Nephron progenitor cell (in vitro differentiated cells): Measurements from ENCODE around the gene MEST.
"Not testable (repeated sequence)": the region's sequence is repeated elsewhere in the genome, so short reads cannot be mapped to it uniquely, and the experiment has no call there.

Experiments
- DNase-seq: peaks from one replicate; pipeline ENCODE4 v3.0.0; 2021
- H3K27ac Mint-ChIP-seq: 2 replicates; pipeline ENCODE4 v1.8.0; 2021; ENCODE audit warnings: mild to moderate bottlenecking, moderate library complexity, mixed read lengths
- H3K27me3 Mint-ChIP-seq: 2 replicates; pipeline ENCODE4 v1.8.0; 2021; ENCODE audit warnings: mild to moderate bottlenecking, low read depth, mixed read lengths; ENCODE audit not compliant: poor library complexity
- H3K36me3 Mint-ChIP-seq: 2 replicates; pipeline ENCODE4 v1.8.0; 2021; ENCODE audit warnings: low read depth, mixed read lengths
- H3K4me1 Mint-ChIP-seq: 2 replicates; pipeline ENCODE4 v1.8.0; 2021; ENCODE audit warnings: mixed read lengths
- H3K4me3 Mint-ChIP-seq: 2 replicates; pipeline ENCODE4 v1.8.0; 2021; ENCODE audit warnings: mild to moderate bottlenecking, moderate library complexity, mixed read lengths
- H3K9me3 Mint-ChIP-seq: 2 replicates; pipeline ENCODE4 v1.8.0; 2021; ENCODE audit warnings: mild to moderate bottlenecking, moderate library complexity, mixed read lengths
- CTCF ChIP-seq: fragments of 200-600 bp; sonication (generic); IDR thresholded peaks from 2 replicates; pipeline ENCODE4 v1.5.0; 2021; ENCODE audit warnings: antibody characterized with exemption

MEST gene

GRCh38 chr7:130524628-130525027, 32.7 kb downstream of the MEST start:
- DNase-seq = no peak
- Mint-ChIP-seq H3K4me1 (peaks cover 7% of the 10 kb centered on the region), H3K4me3 (no peak overlapping the region), H3K36me3 (peaks cover 10% of the 10 kb centered on the region), H3K27me3 (no peaks in the 10 kb centered on the region), H3K9me3 (no peaks in the 10 kb centered on the region), H3K27ac (no peak overlapping the region)
- TF ChIP-seq CTCF = no peak

- Mint-ChIP-seq H3K4me1 (peaks cover 16% of the 10 kb centered on the region), H3K27ac (peak overlapping the region; percentile 7), H3K36me3 (peaks cover 21% of the 10 kb centered on the region)
- not testable (repeated sequence) for H3K9me3 Mint-ChIP-seq, H3K4me3 Mint-ChIP-seq, DNase-seq, H3K27me3 Mint-ChIP-seq
These were observed 36.0 kb downstream of the MEST start for GRCh38 chr7:130527752-130528355.

- Mint-ChIP-seq H3K27ac (peak overlapping the region; percentile 74), H3K4me3 (no peak overlapping the region), H3K4me1 (peaks cover 16% of the 10 kb centered on the region), H3K36me3 (peaks cover 21% of the 10 kb centered on the region), H3K9me3 (no peaks in the 10 kb centered on the region), H3K27me3 (no peaks in the 10 kb centered on the region)
- no peak for TF ChIP-seq CTCF
- DNase-seq = no peak
These were observed 37.5 kb downstream of the MEST start for GRCh38 chr7:130529417-130529816.

- not testable (repeated sequence) for H3K27ac Mint-ChIP-seq, DNase-seq, H3K27me3 Mint-ChIP-seq, H3K4me1 Mint-ChIP-seq, H3K4me3 Mint-ChIP-seq, H3K36me3 Mint-ChIP-seq, H3K9me3 Mint-ChIP-seq
These were observed 46.0 kb downstream of the MEST start for GRCh38 chr7:130537894-130538293.

- H3K27ac Mint-ChIP-seq = peak overlapping the region; percentile 9
- H3K4me1 Mint-ChIP-seq, H3K9me3 Mint-ChIP-seq, H3K36me3 Mint-ChIP-seq, DNase-seq, H3K4me3 Mint-ChIP-seq, H3K27me3 Mint-ChIP-seq: not testable (repeated sequence)
These were observed 49.4 kb downstream of the MEST start for GRCh38 chr7:130541287-130541686.

- H3K4me3 Mint-ChIP-seq = not testable (repeated sequence)
- peaks cover 16% of the 10 kb centered on the region for H3K36me3 Mint-ChIP-seq
These were observed 50.4 kb downstream of the MEST start for GRCh38 chr7:130542297-130542696.

GRCh38 chr7:130543487-130544010, 51.7 kb downstream of the MEST start:
- Mint-ChIP-seq H3K27me3 (no peaks in the 10 kb centered on the region), H3K36me3 (peaks cover 27% of the 10 kb centered on the region), H3K27ac (no peak overlapping the region), H3K4me1 (no peaks in the 10 kb centered on the region), H3K9me3 (no peaks in the 10 kb centered on the region), H3K4me3 (no peak overlapping the region)
- no peak for DNase-seq
- no peak for TF ChIP-seq CTCF

More at GRCh38 chr7:130542297-130542696, 50.4 kb downstream of the MEST start:
- H3K27ac Mint-ChIP-seq, H3K9me3 Mint-ChIP-seq, DNase-seq, H3K4me1 Mint-ChIP-seq, H3K27me3 Mint-ChIP-seq: not testable (repeated sequence)

GRCh38 chr7:130544356-130544755, 52.5 kb downstream of the MEST start:
- Mint-ChIP-seq H3K4me3 (no peak overlapping the region), H3K9me3 (no peaks in the 10 kb centered on the region), H3K36me3 (peaks cover 33% of the 10 kb centered on the region), H3K4me1 (no peaks in the 10 kb centered on the region), H3K27me3 (no peaks in the 10 kb centered on the region), H3K27ac (no peak overlapping the region)
- TF ChIP-seq CTCF = no peak
- no peak for DNase-seq
